ENCODE data around the gene COL20A1.

DNA sequence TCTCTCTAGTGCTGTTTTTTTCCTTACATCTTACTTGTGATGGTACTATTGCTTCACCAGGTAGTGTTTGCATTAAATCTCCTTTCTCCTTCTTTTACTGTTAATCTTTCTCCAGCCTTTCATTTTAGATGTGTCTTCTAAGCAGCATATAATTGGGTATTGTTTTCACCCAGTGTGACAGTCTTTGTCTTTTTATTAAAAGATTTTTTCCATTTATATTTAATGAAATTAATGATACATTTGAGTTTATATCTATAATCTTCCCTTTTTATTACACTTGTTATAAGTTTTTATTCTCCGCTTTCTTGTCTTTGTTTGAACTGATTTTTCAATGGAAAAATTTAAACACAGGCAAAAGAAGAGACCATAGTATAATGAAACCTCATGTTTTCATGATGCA is 8.7 kb downstream of the COL20A1 start:
- TF ChIP-seq, protein P1, sequence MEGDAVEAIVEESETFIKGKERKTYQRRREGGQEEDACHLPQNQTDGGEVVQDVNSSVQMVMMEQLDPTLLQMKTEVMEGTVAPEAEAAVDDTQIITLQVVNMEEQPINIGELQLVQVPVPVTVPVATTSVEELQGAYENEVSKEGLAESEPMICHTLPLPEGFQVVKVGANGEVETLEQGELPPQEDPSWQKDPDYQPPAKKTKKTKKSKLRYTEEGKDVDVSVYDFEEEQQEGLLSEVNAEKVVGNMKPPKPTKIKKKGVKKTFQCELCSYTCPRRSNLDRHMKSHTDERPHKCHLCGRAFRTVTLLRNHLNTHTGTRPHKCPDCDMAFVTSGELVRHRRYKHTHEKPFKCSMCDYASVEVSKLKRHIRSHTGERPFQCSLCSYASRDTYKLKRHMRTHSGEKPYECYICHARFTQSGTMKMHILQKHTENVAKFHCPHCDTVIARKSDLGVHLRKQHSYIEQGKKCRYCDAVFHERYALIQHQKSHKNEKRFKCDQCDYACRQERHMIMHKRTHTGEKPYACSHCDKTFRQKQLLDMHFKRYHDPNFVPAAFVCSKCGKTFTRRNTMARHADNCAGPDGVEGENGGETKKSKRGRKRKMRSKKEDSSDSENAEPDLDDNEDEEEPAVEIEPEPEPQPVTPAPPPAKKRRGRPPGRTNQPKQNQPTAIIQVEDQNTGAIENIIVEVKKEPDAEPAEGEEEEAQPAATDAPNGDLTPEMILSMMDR (conservative IDR thresholded peaks at IDR 0.05; ENCODE audit: low read depth, low read length) = no peak
- TF ChIP-seq EZH2phosphoT487 (IDR thresholded peaks at IDR 0.05; ENCODE audit: borderline replicate concordance, low read length) = no peak
